GM10847 (cell line): ENCODE data around the gene PATJ.

Source experiments
- POLR2A ChIP-seq: IDR thresholded peaks from 2 replicates; pipeline ENCODE4 v1.6.1; 2011; ENCODE audit not compliant: insufficient read length; ENCODE audit errors: extremely low read depth

Gene PATJ

GRCh38 chr1:61910035-61910434 lies 167.8 kb downstream of the PATJ start:
- no peak for TF ChIP-seq POLR2A

GRCh38 chr1:61914823-61915482 lies 172.7 kb downstream of the PATJ start:
- no peak for TF ChIP-seq POLR2A

GRCh38 chr1:61921435-61921834 lies 179.2 kb downstream of the PATJ start:
- no peak for TF ChIP-seq POLR2A

GRCh38 chr1:61922950-61923480 lies 180.7 kb downstream of the PATJ start:
- no peak for TF ChIP-seq POLR2A

- TF ChIP-seq POLR2A = no peak
These were observed 183.5 kb downstream of the PATJ start for GRCh38 chr1:61925591-61926298.

- TF ChIP-seq POLR2A = no peak
These were observed 184.3 kb downstream of the PATJ start for GRCh38 chr1:61926597-61926996.

GRCh38 chr1:61930116-61930645 lies 187.9 kb downstream of the PATJ start:
- no peak for TF ChIP-seq POLR2A

- no peak for TF ChIP-seq POLR2A
These were observed 189.5 kb downstream of the PATJ start for GRCh38 chr1:61931587-61932279.

- TF ChIP-seq POLR2A = no peak
These were observed 193.2 kb downstream of the PATJ start for GRCh38 chr1:61935516-61935915.

- TF ChIP-seq POLR2A = no peak
These were observed 194.6 kb downstream of the PATJ start for GRCh38 chr1:61936839-61937238.

- TF ChIP-seq POLR2A = no peak
These were observed 199.5 kb downstream of the PATJ start for GRCh38 chr1:61941794-61942193.

- TF ChIP-seq POLR2A = no peak
These were observed 200.6 kb downstream of the PATJ start for GRCh38 chr1:61942856-61943255.

GRCh38 chr1:61950418-61950817 lies 208.1 kb downstream of the PATJ start:
- no peak for TF ChIP-seq POLR2A

- TF ChIP-seq POLR2A = no peak
These were observed 209.7 kb downstream of the PATJ start for GRCh38 chr1:61951731-61952580.

GRCh38 chr1:61952675-61953074 lies 210.4 kb downstream of the PATJ start:
- TF ChIP-seq POLR2A = no peak
